Posterior vena cava (tissue), 2 donors: ENCODE measurements around the gene DNAJC1. TPM values are rescaled to one million over a fixed set of nuclear protein-coding genes. Genes with fewer than 3 reads are reported as not detected.
A peak's percentile ranks its signal among the peaks of the same experiment; 100 is the strongest.

Experiments used
- DNase-seq: peaks from one replicate; pipeline ENCODE4 v3.0.0-alpha.2; 2020; ENCODE audit warnings: low spot score
- intact Hi-C, 2 donors: fragments of 100-400 bp; cut with DNase I; formaldehyde crosslinking; loops; one replicate each; pipeline versions ENCODE4 v1.14.1 to v1.14.2; 2022 to 2023
- total RNA-seq, 2 donors: library from RNA; stranded (reverse); fragmentation: NEBNext Ultra II Directional; extraction: Animal tissue kit (Norgen Biotek cat#: 25700); gene quantifications; one replicate each; pipeline ENCODE4 v1.2.1, GENCODE V29; 2021
- donor health status: DM: yes; HTN: yes; CAD: no.
- donor health status: DM: yes; HTN: yes; CAD: no.

Gene DNAJC1
- total RNA-seq, 2 donors from 2014 or later = 24.4 to 26.4 TPM

DNA sequence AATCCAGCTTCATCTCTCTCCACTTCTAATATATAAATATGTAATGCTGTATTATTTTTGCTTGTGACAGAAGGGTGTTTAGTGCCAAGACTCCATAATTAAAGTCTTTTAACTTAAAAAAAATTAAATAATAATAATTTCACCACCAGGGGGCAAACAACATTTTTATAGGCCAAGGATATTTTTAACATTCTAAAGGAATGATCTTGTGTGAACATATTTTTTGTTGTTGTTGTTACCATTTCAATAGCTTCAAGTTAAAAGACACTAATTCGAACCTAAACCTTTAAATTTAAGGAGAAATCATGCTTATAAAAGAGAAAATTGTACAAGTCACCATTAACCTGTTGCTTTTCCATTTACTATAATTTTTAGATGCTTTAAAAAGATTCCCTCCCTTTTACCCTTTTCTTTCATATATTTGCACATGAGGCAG lies 7.5 kb upstream of the DNAJC1 start:
- DNase-seq = no peak
- intact Hi-C loops = loop anchor here in 1 of 2 donors (5.0 kb wide), 1 partner anchor 976 kb away; no protein-coding TSS in a partner anchor

DNA sequence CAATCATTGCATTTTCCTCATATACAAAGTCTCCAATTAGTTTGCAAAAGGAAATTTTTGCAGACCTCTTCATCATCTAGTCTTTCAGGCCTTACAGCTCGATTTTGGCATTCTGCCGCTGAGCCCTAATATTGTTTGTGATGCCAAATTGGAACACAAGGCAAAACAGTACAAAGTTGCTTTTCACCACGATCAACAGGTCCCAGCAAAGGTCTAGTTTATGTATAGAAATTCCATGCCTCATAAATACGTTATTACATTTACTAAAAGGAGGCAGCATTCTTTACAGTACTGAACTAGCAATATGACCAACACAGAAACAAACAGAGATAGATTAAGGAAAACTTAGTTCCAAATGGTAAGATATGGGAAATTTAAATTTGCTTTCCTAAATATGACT lies 7.0 kb upstream of the DNAJC1 start:
- intact Hi-C loops = loop anchor here in 1 of 2 donors (5.0 kb wide), 1 partner anchor 977 kb away; no protein-coding TSS in a partner anchor
- DNase-seq = no peak

DNA sequence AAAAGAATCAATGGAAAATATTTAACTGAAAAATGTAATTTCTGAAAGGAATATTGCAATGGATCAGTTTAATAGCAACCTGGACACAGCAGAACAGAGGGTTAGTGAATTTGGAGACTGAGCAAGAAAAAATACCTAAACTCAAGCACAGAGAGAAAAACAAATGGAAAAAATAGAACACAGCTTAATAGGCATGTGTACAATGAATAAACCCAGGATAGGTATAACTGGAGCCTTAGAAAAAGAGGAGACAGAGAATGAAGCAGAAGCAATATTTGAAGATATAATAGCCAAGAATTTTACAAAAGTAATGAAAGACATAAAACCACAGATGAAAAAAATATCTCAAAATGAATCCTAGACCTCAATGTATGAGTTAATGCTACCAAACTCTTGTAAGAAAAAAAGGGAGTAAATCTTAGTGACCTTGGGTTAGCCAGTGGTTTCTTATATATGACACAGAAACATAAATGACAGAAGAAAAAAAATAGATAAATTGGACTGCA lies 2.9 kb upstream of the DNAJC1 start:
- DNase-seq = no peak
- intact Hi-C loops = loop anchor here in 1 of 2 donors (10.0 kb wide), 1 partner anchor 428 kb away; no protein-coding TSS in a partner anchor

DNA sequence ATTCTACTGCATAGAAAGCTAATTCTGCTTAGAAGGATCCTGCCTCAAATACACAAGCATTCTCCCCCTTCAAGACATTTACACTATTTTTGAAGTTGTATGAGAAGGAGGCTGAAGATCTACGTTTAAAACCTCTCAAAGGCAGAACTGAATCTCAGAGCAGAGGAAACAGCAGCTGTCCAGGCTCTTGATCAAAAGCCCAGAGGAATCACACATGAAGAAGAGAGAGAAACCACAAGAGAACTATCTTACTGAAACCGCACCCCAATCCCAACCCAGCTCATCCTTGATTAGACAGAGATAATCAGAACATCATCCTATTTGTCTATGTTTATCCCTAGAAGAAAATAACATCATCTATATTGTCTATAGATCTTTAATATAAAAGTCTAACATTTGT lies 2.2 kb upstream of the DNAJC1 start:
- no peak for DNase-seq
- intact Hi-C loops = loop anchor here in 1 of 2 donors (10.0 kb wide), 1 partner anchor 429 kb away; no protein-coding TSS in a partner anchor

DNA sequence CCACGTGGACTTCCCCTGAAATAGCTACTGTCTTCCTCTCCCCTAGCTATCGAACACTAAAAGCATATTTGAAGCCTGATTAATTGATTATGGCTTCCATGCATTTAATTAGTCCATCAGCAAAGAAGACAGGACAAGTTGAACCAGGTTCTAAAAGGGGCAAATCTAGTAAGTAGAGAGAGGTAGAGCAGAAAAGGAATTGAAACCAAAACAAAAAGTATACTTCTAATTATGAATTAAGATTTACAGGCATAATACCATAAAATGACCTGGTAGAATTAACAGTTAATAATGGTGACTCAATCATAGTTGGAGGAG lies 393 bp upstream of the DNAJC1 start:
- DNase-seq = no peak
- intact Hi-C loops = loop anchor here in 1 of 2 donors (10.0 kb wide), 1 partner anchor 431 kb away; no protein-coding TSS in a partner anchor

DNA sequence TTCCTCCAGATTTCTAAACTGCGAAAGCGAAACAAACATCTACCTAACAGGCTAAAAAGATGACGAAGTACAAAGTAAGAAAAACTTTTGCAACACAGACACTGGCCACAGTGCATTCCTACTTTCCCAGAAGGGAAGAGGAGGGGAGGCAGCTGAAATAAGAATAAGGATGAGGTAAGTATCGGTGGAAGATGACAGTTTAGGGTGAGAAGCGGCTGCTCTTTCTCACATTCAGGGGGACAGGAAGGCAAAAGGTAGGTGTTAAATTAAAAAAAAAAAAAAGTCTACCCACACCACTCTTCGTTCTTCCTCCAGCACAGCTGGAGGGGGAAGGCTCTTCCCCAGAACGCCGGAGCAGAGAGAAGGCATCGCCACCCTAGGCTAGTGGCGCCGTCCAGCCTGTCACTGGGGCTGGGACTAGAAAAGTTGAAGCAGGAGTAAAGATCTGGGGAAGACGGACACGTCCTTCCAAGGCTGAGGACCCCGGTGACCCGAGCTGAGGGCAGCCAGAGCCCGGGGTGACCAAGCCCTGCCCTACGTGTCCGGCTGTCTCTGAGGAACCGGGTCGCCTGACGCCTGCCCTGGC lies 846 bp downstream of the DNAJC1 start:
- intact Hi-C loops = loop anchor here in 1 of 2 donors (10.0 kb wide), 1 partner anchor 432 kb away; no protein-coding TSS in a partner anchor
- DNase-seq = no peak

DNA sequence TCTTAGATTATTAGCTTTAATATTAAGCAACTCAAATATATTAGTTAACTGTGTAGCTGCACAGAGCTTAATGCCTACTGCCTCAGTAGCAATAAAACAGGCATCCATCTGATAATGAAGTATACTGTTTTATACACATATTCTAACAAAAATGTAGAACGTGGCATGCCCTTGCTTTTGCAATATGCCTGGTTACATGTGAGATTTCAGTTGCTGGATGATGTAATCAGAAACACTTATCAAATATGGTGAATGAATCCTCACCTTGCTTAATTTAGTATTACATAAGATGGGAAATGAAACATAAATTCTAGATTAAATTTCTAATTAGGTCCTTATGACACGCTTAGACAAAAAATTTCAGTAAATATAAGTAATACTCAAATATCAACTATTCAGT lies 8.0 kb downstream of the DNAJC1 start:
- no peak for DNase-seq
- intact Hi-C loops = loop anchor here in 1 of 2 donors (10.0 kb wide), 1 partner anchor 589 kb away; no protein-coding TSS in a partner anchor

DNA sequence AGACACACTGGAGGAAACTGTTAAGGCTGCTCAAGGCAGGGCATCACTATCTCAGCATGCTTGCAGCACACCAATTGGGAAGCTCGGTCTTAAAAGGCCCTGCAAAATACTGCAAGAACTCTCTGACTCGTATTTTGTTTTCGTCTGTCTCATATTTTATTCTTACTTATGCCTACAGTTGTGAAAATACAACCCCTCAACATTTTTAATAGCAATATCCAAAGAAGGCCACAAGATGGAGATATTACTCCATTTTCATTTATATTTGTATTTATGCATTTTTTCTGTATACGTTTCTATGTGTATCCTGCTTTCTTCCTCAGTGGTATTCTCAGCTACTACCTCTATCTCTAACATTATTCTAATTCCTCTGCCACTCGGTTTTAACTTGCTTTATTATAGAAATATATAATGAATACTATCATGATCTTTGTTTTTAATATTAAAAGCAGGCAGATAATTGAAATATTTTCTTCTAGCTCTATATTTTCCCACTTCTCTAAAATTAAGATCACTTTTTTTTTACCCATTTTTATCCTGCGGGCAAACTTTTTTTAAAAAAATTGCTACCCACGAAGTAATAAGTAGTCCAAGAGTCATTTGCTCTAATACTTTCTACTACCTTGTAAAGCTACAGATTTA lies 10.0 kb downstream of the DNAJC1 start:
- no peak for DNase-seq
- intact Hi-C loops = loop anchor here in 1 of 2 donors (10.0 kb wide), 1 partner anchor 591 kb away; no protein-coding TSS in a partner anchor

DNA sequence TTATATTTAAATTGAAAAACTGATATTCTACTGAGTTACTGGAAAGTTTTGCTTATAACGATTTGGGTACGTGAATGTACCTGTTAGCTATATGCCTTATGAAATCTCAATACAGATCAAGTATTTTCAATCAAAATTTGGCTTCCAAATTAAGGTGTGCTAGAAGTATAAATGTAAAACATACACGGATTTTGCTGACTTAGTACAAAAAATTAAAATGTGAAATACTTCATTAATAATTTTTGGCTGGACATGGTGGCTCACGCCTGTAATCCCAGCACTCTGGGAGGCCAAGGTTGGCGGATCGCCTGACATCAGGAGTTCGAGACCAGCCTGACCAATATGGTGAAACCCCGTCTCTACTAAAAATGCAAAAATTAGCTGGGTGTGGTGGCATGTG lies 11.7 kb downstream of the DNAJC1 start:
- no peak for DNase-seq
- intact Hi-C loops = loop anchor here in 1 of 2 donors (10.0 kb wide), 1 partner anchor 593 kb away; no protein-coding TSS in a partner anchor

DNA sequence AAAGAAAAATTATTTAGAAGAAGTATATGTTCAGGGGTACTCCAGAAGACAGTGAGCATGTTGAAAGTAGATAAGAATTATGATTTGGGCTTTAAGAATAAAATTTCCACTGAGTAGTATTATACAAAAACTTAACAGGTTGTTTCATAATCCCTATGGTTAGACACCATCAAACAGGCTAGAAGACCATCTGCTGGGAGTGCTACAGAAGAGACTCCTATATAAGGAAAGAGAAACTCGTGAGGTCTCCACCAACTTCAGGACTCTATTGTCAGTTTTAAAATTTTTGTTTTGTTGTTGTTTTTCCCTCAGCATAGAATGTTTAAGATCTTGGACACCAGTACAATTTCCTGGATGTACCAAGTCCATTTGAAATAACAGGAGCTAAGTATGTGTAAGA lies 13.1 kb downstream of the DNAJC1 start:
- DNase-seq = no peak
- intact Hi-C loops = loop anchor here in 1 of 2 donors (10.0 kb wide), 1 partner anchor 594 kb away; no protein-coding TSS in a partner anchor

DNA sequence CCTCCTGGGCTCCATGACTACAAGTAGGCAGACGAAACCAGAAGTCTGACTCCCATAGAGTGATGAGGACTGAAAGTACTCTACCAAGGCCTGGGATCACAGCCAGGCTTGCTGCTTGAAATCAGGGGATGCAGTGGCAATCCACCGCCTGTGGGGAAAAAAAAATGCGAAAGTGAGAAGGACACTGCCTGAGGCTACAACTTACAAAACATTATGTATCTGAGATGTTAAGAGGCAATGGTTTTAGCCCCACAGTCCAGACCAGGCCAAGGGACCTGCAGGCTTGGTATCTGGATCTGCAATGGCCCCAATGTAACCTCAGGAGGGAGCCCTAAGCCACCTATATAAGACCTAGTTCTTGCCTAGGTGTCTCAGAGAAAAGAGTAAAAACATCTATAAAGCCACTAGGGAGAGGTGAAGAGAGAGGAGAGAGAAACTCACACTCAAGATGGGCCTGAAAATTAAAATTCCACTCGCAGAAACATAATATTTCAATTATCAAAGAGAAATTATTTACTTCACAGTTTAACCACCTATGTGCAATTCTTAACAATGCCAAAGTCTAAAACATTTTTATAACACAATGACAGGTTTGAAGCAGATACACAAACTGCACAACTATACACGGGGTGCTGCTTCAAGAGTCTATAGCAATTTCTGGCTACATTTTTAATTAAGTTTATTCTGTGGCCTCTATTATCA lies 13.9 kb downstream of the DNAJC1 start:
- intact Hi-C loops = loop anchor here in 1 of 2 donors (10.0 kb wide), 1 partner anchor 595 kb away; no protein-coding TSS in a partner anchor
- peak; percentile 82 for DNase-seq

DNA sequence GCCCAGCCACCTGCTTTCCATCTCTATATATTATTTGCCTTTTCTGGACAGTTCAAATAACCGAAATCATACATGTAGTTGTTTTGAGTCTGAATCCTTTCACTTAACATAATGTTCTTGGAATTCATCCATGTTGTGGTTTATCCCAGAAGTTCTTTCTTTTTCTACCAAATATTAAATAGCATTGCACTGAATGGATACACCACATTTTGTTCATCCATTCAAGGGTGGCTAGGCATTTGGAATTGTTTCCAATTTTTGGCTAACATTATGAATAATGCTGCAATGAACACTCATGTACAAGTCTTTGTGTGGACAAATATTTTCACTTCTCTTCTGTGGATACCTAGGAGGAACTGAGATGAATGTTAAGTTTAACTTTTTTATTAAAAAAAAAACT lies 18.0 kb downstream of the DNAJC1 start:
- intact Hi-C loops = no loop called here
- DNase-seq = no peak

DNA sequence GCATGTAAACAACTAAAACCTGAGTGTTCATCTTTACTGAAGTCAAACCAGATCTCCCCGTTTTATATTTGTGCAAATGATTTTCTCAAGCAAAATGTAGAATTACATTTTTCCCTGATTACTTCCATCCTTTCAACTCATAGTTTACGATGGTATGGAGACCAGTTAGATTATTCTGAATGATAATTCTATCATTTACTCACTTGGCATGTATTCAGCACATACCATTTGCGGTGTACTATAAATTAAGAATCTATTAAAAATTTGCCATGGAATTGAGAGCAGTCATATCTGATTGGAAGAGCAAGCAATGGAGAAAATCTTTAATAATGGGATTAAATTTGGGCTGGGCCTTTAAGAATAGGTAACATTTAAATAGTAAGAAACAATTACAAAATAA lies 22.4 kb downstream of the DNAJC1 start:
- intact Hi-C loops = no loop called here

DNA sequence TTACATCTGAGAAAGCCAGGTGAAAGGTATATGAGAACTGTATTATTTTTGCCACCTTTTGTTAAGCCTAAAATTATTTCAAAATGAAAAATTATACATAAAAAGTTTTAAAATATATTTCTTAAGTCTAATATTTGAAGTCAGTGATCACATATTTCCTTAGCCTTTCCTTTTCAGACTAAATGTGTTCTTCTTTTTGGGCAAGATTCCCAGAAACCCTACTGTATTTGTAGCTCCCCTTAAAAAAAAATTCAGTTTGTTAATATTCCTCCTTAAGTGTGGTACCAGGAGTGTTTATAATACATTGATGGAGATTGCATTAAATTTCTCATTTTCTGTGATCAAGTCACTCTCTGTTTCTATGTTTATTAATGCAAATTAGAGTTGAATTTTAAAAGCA lies 22.8 kb downstream of the DNAJC1 start:
- intact Hi-C loops = no loop called here
- DNase-seq = no peak

More for the DNA sequence above, 22.4 kb downstream of the DNAJC1 start:
- DNase-seq = no peak

DNA sequence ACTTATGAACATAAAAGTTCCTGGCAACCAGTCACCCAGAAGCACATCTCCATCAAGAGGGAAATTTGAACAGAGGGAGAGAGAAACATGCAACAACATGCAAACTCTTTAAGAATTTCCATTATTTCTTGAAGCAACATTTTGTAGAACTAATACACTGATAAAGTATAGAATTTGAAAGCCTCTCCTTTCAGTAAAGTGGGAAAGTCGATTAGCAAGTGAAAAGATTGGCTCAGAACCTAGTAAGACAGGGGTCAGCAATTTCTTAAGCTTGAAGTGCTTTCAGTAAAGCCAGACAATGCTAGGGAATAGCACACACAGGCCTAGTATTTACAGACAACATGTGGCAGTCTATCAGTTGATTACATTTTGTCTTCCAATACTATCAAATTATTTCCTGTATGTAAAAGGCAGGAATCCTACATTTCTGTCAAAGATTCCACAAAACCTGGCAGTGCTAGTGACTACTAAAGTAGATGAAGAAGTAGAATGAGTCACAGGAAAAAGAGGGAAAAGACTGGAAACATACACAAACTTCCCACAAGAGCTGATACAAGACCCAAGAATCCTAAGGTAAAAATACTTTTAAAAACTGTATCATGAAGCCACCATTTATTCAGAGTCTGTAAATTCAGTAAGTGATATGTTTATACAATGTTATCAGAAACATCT lies 25.2 kb downstream of the DNAJC1 start:
- intact Hi-C loops = no loop called here
- DNase-seq = no peak

DNA sequence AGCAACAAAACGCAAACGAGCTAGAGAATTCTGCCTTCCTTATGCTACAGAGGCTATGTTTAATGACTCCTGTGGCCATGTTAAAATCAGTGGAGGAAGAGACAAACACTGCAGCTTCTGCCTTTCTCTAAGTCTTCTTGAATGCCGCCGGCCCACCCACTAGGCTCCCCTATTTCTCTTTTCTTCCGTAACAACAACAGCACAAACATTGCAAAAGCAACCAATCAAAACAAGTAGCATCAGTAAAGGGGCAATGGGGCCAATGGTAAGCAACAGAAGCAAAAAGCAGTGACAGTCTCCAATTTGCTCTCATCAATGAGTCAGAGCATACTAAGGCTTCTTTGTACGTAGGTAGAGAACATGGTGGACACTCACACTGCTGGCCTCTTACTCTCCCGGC lies 26.8 kb downstream of the DNAJC1 start:
- intact Hi-C loops = no loop called here
- DNase-seq = no peak

DNA sequence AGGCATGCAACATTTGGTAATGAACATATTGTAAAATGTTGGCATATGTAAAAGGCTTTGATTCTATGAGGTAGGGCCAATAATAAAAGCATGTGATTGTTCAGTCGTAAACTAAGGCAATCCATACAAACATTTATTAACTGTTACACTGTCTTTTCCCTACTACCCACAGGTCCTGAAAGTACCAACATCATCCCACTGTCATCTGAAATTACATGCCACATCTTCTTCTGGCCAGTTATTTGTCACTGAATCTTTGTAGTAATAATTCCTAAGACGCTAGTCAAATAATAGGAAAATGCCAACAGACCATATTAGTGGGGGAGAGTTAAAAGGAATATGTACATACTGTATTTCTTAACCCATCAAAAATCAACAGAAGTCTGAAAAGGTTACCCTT lies 27.2 kb downstream of the DNAJC1 start:
- intact Hi-C loops = no loop called here
- no peak for DNase-seq

DNA sequence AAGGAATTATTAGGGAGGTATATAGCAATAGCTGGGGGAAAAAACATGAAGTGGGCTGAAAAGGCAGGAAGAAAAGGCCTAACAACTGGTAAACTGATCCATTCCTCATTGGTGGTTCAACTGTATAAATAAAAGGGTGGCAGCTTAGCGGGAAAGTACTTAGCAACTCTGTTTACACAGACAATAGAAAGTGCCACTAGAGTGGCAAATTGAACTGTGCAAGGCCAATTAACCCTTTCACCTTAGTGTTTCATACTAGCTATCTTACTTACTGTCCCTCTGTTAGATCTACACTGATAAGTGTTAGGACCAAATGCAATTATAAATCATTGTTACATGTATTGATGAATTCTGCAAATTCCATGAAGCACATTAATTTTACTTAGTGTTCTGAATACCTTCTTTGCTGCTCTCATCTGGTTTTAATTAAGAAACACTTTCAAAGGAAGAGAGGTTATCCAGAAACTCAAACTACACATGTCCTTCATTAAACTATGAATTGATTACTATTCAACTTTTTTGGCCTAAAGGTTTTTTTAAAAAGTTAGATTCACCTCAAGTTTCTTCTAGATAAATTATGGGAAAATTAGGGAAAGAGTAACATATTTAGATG lies 28.0 kb downstream of the DNAJC1 start:
- intact Hi-C loops = no loop called here
- no peak for DNase-seq

DNA sequence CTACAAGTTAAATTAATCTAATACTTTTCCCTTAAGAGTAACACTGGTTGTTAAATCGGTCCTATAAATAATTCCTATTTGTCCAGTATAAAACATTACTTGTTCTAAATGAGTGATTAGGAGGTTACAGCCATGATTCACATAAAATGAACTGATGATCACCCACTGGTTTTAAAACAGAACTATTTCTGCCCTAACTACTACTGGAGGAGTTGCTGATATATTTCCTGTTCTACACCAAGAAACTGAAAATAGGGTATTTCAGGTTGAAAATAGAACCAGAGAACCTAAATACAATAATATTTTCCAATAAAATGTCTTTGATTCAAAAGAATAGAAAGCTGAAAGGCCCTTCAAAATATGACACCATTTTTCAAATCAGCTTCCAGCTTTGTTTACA lies 30.9 kb downstream of the DNAJC1 start:
- DNase-seq = no peak
- intact Hi-C loops = no loop called here
